CD4-positive, alpha-beta T cell treated with Interleukin-10 for 1 hour (primary cell): Measurements from ENCODE around the gene ELP1.
"Not testable (repeated sequence)": the region's sequence is repeated elsewhere in the genome, so short reads cannot be mapped to it uniquely, and the experiment has no call there.

Experiments used
- DNase-seq: peaks from one replicate; pipeline ENCODE4 v3.0.0-alpha.2; 2020

Gene ELP1

DNA sequence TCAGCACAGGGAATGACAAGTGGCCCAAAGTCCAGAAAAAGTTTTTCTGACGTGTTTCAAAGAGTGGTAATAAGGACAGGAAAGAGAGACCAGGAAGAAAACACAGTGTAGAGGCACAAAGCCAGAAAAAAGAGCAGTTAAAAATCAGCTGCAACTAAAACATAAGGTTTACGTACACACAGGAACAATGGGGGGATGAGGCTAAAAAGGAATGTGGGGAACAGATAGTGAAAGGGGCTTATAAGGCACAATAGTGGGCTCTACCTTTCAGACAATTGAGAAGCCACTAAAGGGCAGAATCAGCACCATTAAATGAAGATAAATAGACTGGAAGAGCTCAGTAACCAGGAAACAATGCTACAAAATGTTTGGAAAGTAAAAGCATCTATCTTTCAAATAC, 5.5 kb downstream of the ELP1 start:
- no peak for DNase-seq

DNA sequence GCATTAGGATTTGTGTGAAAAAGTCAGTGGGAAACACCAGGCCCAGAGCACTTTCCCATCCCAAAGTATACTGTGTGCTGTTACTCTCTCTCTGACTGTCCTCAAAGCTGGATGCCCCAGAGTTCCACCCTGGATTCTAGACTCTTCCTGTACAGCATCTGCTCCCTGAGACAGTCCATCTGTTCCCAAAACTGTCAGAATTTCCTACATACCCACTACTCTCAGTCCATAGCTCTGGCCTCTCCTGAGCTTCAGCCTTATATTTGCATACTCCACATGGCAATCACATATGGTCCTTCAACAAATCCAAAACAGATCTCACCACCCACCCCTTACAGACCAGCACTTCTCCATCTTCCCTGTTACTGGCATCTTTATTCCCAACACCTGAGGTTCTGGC, 9.5 kb downstream of the ELP1 start:
- DNase-seq: no peak

DNA sequence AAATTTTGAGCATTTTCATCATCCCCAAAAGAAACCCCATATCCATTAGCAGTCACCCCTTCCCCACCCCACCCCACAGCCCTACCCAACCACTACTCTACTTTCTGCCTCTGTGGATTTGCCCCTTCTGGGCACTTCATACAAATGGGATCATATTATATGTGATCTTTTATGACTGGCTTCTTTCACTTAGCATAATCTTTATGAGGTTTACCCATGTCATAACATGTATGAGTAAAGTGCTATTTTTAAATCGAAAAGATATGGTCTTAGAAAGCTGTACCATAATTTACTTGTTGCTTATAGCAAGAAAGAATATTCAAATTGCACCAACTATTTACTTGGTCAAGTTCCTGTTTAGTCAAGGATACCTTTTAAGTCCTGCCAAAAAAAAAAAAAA, 12.7 kb downstream of the ELP1 start:
- no peak for DNase-seq

DNA sequence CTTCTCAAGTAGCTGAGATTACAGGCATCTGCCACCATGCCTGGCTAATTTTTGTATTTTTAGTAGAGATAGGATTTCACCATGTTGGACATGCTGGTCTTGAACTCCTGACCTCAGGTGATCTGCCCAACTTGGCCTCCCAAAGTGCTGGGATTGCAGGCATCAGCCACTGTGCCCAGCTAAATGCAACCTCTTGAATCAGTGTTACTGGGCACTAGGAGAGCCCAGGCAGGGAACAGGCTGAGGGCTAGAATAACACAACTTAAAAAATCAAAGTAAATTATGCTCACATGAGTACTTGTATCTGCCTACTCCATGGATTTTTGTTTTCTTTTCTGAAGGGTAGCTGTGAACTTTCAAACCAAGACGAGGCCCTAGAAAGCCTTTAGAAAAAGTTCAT, 13.5 kb downstream of the ELP1 start:
- DNase-seq: not testable (repeated sequence)

DNA sequence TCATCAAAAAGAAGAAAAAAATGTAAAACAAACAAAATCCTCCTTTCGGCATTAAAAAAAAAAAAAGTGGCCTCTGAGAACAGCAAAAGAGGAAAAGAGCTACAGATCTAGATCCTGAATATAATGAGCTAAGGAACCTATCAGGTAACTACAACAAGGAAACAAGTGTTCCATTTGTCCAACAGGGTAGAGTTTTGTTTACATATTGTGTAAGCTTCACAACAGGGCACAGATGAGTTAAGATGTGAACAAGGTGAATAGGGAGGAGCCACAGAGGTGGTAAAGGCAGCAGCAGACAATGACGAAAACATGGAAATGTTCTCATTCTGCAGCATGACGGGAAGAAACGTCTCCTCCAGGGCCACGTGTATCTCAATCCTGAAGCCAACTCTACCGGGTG, 14.4 kb downstream of the ELP1 start:
- DNase-seq: no peak

DNA sequence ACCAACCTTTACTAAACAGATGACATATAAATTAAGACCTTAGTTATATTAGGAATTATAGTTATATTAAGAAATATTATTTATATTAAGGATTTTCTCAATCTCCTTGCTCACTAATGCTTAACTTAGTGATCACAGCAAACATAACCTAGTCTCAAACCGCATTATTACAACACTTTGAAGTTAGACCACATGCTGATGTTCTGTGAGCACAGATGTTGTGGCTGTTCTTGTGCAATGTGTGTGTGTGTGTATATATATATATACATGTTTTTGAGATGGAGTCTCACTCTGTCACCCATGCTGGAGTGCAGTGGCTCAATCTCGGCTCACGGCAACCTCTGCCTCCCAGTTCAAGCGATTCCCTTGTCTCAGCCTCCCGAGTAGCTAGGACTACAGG, 20.5 kb downstream of the ELP1 start:
- no peak for DNase-seq

DNA sequence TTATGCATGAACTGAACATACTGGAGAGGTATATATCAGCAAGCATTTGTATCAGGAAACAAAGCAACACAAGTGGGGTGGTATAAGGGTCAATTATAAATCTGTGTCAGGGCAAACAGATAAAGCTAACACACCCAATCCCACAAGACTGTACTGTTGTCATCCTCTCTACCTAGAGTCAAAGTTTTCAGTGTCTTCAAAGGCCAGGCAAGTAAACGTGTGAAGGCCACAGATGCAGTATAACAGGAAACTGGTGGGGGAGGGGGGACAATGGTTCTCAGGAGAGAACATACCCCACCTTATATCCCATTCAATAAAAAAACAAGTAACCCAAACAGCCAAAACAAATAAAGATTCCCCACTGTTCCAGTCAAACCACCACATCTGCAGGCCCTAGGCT, 22.1 kb downstream of the ELP1 start:
- DNase-seq: peak; percentile 21

DNA sequence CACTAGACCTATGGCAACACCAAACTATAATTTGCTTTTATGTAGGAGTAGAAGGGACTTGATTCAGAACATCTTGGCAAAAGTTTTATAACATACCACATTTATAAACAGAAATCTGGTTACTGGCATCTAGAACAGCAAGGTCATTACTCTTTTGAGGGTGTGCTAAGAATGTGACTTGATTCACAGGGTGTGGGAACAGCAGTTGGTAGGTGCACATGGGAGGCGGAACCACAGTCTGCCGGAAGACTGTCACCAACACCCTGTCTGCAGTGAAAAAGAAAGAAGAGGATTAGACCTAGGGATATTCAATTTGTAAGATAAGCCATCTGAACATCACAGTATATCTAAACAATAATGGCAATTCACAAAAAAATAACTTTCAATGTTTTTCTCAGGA, 23.0 kb downstream of the ELP1 start:
- no peak for DNase-seq

DNA sequence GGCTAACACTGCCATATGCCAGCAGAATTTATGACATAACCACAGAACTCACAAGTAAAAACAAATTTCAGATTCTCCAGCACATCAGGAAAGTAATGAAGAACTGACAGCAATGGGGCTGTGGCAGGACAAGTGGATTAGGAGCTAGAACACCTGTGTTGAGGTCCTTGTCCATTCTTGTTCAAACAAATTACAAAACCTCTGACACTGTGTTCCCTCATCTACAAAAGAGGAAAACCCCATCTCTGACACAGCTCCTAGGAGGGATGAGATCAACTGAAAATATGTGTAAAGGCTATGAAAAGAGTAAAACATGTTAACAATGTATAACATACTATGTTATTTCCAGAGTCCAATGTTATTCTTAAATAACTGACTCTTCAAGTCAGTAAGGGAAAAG, 23.5 kb downstream of the ELP1 start:
- no peak for DNase-seq

DNA sequence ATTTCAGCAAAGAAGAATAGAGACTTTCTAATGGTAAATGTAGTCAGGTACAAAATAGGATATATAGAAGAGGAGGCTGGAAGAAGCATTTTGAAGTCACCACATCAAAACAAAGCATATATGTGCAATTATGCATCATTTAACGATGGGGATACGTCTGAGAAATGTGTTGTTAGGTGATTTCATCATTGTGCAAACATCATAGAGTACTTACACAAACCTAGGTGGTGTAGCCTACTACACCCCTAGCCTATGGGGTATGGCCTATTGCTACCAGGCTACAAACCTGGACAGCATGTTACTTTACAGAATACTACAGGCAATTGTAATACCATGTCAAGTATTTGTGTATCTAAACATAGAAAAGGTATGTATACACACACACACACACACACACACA, 28.4 kb downstream of the ELP1 start:
- DNase-seq: no peak

DNA sequence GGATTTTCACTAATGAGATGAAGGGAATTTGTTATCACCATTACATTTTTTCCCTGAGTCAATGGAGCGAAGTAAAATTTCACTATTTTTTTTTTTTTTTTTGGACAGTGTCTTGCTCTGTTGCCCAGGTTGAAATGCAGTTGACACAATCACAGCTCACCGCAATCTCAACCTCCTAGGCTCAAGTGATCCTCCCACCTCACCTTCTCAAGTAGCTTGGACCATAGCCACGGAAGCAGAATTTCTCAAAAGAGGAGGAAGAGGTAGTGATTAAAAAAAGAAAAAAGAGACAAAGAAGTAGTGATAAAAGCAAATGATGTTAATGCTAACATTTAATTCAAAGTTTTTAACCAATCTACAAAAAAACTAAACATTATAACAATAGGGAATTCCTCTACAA, 29.8 kb downstream of the ELP1 start:
- DNase-seq: no peak

DNA sequence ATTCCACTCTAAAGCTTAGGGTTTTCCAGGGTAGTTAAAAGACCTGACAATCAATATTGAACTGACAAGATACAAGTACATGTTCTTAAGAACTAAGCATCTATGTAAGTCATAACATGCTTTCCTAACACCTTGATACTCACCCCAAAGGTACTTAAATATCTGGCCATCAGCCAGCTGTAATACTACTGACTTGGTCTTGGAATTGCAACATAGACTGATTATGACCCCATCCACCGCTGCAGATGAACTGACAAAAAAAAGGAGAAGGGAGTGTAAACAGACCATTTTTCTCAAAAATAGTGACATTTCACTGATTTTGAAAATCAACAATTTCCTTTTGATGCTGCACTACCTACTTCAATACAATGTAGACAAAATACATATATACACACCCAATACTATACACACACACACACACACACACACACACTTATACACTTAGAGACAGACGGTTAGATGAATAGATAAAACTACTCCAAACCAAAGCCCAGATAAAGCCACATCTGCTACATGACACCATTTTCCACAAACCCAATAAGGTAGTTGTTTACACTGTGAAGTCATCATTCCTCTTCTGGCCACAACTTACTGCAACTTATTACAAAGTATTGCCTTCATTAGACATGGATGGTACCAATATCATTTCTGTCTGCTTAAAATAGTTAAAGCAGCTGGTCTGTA, 30.4 kb downstream of the ELP1 start:
- no peak for DNase-seq

DNA sequence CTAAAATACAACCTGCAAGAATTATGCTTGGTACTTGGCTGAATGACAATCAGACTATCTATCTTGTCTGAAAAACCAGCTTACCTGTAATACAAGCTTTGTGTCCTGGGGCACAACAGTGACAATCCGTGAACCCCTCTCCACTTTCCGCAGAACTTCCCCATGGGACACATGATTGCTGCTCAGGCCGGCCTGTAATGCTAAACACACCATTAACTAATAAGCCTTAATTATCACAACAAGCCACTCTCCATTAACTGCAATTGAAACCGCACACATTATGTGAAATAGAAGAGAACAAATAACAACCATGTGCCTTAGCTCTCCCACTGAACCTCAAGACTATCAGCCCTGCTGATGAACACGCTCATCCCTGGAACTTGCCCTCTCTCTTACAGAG, 33.7 kb downstream of the ELP1 start:
- DNase-seq: no peak

DNA sequence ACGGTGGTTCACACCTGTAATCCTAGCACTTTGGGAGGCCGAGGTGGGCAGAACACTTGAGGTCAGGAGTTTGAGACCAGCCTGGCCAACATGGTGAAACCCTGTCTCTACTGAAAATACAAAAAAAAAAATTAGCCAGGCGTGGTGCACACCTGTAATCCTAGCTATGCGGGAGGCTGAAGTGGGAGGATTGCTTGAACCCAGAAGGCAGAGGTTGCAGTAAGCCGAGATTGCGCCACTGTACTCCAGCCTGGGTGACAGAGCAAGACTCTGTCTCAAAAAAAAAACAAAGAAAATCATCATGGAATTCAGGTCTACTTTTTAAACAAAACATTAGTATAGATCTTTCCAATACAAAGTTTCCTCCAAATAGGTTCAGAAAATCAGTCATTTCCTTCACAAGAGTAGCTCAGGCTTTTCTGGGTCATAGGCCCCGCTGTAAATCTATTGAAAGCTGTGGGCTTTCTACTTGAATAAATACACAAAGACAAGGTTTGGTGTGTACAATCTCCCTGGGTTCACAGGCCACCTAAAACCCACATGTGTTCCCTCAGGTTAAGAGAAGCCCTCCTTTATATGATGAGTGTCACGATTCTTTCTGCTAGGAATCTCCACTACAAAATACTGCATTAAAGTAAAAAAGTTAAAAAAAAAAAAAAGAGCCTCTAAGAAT, 34.8 kb downstream of the ELP1 start:
- DNase-seq: not testable (repeated sequence)

DNA sequence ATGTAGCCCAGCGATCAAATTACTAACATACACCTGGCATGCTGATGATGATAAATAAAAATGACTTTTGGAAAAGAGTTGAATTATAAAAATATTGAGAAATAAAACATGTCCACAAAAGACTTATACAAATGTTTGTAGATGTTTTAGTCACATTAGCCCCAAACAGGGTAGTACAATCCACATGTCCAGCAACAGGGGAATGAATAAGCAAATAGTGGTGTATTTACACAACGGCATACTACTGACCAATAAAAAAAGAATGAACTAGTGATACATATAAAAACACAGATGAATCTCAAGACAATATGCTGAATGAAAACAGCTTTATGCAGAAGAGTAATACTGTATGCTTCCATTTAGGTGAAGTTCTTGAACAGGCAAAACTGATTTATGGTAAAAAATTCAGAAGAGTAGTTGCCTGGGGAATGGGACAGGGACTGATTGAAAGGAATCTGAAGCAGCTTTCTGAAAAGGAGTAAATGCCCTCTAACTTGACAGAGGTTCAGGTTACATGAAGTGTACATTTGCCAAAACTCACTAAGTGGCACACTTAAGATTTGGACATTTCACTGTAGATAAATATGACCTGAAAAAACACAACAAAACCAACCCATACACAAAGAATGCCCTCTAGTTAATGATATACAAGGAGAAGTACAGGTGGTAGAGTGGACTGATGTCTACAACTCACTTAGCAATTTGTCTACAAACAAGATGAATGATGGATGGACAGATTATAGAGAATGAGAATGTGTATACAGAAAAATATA, 36.4 kb downstream of the ELP1 start:
- DNase-seq: no peak

DNA sequence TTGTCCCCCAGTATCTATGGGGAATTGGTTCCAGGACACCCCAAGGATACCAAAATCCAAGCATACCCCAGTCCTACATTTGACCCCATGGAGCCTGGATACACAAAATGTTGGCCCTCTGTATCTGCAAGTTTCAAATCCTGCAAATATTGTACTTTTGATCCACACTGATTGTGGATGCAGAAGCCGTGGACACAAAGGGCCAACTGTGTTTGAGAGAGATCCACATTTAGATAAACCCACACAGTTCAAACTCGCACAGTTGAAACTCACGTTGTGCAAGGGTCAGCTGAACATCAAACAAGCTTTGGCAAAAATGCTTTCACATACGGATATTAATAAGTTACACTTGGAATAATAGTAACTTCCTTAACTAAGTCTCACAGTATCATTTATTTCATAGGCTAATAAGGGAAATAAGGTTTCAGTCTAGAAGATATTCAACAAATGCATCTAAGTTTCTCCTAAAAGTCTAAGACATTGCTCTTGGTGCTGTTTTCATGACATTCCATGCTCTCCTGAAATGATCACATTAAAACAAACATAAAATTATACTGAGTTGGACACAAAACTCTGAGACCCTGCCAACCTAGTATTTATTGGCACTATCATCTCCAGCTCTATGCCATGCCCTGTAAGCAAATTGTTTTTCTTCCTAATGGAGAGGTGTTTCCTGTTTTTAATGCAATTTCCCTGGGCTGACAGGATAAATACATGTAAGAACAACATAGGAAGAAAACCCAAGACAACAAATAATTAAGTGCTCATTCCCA, 39.5 kb downstream of the ELP1 start:
- DNase-seq: no peak

DNA sequence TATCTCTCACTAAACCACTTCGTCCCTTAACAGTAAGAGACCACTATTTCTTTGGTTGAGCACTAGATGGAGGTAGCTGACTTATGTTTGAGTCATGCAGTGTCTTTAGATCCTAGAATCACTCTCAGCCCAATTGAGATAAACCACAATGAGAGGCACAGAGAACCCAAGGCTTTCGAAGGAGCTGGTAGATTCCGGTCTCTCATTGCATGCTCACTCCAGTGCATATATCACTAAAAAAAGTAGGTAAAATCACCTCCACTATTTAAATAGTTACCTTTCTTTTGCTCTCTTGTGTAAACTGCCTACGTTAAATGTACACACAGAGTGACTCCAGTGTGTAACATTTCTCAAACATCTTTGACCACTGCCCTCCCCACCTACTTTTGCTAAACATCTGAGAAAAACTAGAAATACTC, 44.3 kb downstream of the ELP1 start:
- DNase-seq: no peak

DNA sequence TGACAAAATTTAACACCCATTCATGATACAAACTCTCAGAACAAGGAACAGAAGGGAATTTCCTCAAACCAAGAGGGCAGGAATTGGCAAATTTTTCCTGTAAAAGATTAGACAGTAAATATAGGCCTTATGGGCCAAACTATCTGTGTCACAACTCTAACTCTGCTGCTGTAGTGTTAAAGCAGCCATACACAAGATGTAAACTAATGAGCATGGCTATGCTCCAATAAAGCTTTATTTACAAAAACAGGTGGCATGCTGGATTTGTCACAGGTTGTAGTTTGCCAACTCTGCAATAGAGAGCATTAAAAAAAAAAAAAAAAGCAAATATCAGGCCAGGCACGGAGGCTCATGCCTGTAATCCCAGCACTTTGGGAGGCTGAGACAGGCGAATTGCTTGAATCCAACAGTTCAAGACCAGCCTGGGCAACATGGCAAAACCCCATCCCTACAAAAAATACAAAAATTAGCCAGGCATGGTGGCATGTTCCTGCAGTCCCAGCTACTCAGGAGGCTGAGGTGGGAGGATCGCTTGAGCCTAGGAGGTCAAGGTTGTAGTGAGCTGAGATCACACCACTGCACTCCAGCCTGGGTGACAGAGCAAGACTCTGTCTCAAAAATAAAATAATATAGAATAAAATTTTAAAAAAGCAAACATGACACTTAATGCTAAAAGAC, 47.2 kb downstream of the ELP1 start:
- not testable (repeated sequence) for DNase-seq

DNA sequence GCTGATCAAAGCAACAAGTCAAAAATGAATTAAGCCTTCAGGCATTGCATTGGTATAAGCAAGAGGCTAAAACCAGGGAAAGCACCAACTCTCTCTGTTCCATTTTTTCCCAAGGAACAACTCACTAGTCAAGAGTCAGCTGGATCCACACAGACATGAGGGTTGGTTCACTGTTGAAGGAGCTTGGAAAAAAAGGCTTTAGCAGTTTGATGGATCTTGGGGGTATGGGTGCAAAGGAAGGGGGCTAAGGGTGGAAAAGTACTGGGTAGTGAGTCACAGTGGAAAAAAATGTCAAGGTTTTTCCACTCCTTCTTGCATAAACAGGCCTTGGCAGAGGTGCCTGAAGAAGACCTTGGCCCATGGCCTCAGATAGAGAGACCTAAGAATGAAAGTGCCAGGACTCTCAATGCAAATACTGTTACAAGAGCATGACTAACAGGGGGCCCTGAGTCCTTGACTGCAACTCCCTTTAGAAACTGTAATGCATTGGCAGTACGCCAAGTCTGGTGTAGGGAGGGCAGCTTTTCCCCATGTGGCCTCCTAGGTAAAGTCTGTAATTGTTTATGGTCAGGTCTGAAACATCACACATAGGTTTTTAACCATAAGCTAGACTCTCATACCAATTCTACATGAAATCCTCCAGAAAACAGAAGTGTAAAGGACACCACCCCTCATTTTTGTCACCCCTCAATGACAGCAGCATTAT, 48.1 kb downstream of the ELP1 start:
- no peak for DNase-seq

DNA sequence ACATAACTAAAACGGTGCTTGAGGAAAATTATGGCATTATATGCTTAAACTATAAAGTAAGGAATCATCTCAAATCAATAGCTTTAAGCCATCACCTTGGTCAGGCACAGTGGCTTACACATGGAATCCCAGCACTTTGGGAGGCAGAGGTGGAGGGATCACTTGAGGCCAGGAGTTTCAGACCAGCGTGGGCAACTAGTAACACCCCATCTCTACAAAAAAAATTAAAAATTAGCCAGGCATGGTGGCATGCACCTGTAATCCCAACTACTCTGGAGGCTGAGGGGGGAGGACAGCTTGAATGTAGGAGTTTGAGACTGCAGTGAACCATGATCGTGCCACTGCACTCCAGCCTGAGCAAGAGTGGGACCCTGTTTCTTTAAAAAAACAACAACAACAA, 49.2 kb downstream of the ELP1 start:
- DNase-seq: no peak

DNA sequence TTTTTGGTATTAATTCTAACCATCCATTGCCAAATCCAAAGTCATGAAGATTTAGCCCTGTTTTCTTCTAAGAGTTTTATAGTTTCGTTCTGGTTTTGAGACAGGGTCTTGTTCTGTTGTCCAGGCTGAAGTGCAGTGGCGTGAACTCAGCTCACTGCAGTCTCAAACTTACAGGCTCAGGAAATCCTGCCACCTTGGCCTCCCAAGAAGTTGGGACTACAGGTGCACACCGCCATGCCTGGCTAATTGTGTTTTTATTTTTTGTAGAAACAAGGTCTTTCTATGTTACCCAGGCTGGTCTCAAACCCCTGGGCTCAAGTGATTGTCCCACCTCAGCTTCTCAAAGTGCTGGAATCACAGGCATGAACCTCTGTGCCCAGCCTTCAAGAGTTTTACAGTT, 50.8 kb downstream of the ELP1 start:
- DNase-seq: no peak
